Central memory CD8-positive, alpha-beta T cell (primary cell): ENCODE measurements around the gene ETV6.

Experiments used
- ATAC-seq: fragments of 150-1000 bp; cut with Tn5 transposase; replicated peaks from 2 replicates; pipeline ENCODE4 v1.10.0; 2022; ENCODE audit warnings: mild to moderate bottlenecking, moderate FRiP score, moderate number of reproducible peaks; ENCODE audit not compliant: poor library complexity, severe bottlenecking; ENCODE audit errors: extremely low read depth
- DNase-seq, 2 donors: peaks; one replicate each; pipeline ENCODE4 v3.0.0; 2021; ENCODE audit warnings: low spot score in 2 of 2
- H3K27ac Mint-ChIP-seq: one replicate; pipeline ENCODE4 v1.8.0; 2022; ENCODE audit warnings: low read depth, mild to moderate bottlenecking, moderate library complexity, mixed read lengths
- H3K27me3 Mint-ChIP-seq: one replicate; pipeline ENCODE4 v1.8.0; 2022; ENCODE audit warnings: mixed read lengths
- H3K36me3 Mint-ChIP-seq: one replicate; pipeline ENCODE4 v1.8.0; 2022; ENCODE audit warnings: mild to moderate bottlenecking, moderate library complexity, mixed read lengths; ENCODE audit not compliant: insufficient read depth
- H3K4me1 Mint-ChIP-seq: one replicate; pipeline ENCODE4 v1.8.0; 2022; ENCODE audit warnings: mixed read lengths
- H3K4me3 Mint-ChIP-seq: one replicate; pipeline ENCODE4 v1.8.0; 2022; ENCODE audit warnings: mild to moderate bottlenecking, moderate library complexity, mixed read lengths
- H3K9me3 Mint-ChIP-seq: one replicate; pipeline ENCODE4 v1.8.0; 2022; ENCODE audit warnings: mixed read lengths

Gene ETV6

GRCh38 chr12:11812241-11812585 is 162.7 kb downstream of the ETV6 start:
- H3K27me3 Mint-ChIP-seq: no peaks in the 10 kb centered on the region
- ATAC-seq: no peak
- no peaks in the 10 kb centered on the region for H3K9me3 Mint-ChIP-seq
- H3K27ac Mint-ChIP-seq: no peak overlapping the region
- DNase-seq: no peak
- peaks cover 15% of the 10 kb centered on the region for H3K4me1 Mint-ChIP-seq
- no peaks in the 10 kb centered on the region for H3K36me3 Mint-ChIP-seq
- H3K4me3 Mint-ChIP-seq: no peak overlapping the region

DNA sequence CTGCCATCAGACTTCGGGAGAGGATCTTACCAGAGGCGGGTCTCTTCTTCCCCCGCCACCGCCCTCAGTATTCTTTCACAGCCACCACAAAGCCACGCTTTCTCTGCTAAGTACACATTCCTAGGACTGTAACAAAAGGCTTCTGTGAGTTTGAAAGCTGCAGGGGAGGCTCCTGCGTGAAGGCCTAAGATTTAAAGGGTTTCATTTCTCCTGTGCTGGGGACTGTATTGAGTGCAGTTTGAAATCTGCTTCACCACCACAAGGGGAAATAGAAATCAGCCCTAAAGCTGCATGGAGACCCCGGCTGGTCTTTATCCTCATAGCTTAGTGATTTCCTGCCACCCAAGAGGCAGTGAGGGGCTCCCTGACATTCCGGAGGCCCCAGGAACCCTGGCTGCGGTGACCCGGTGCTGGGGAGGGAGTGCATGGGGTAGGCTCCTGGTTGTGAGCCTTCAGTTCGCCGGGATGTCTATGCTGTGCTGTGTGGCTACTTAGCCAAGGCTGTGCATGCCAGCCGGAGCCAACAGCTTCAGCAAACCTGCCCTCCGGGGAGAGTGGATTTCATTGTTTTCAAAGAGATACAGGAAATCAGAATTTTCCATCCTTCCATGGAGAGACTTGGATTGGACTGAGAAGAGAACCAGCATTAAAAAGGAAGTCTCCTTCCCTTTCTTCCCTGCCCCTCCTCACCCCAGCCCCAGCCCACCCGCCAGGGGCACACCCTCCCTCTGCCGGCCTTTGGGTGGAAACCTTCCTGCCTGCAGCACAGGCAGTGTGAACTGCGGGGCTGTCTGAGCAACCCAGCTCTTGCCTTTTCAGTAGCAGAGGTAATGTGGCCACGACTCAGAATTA is 163.3 kb downstream of the ETV6 start:
- H3K4me1 Mint-ChIP-seq: peaks cover 15% of the 10 kb centered on the region
- H3K36me3 Mint-ChIP-seq: no peaks in the 10 kb centered on the region
- H3K9me3 Mint-ChIP-seq: no peaks in the 10 kb centered on the region
- ATAC-seq (no peak), DNase-seq (no peak)
- H3K27me3 Mint-ChIP-seq: no peaks in the 10 kb centered on the region
- no peak overlapping the region for H3K4me3 Mint-ChIP-seq
- no peak overlapping the region for H3K27ac Mint-ChIP-seq

DNA sequence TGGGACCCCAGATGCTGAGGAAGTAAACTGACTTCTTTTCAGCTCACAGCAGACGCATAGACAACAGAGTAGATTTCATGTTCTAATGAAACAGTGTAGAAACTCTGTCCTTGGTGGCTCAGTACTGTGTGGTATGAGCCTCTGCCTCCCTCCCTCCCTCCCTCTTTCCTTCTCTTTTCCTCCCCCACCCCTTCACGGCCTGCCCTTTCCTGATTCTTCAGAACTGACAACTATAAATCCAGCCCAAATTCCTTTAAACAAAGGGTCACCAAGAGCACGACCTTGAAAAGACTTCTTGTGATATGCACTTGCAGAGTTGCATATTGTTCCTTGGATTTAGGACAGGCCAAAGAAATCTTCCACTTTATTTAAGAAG is 164.0 kb downstream of the ETV6 start:
- H3K27me3 Mint-ChIP-seq: no peaks in the 10 kb centered on the region
- no peak for DNase-seq
- peaks cover 15% of the 10 kb centered on the region for H3K4me1 Mint-ChIP-seq
- H3K27ac Mint-ChIP-seq: no peak overlapping the region
- H3K9me3 Mint-ChIP-seq: no peaks in the 10 kb centered on the region
- no peaks in the 10 kb centered on the region for H3K36me3 Mint-ChIP-seq
- ATAC-seq: no peak
- no peak overlapping the region for H3K4me3 Mint-ChIP-seq

GRCh38 chr12:11814374-11814773 is 164.9 kb downstream of the ETV6 start:
- Mint-ChIP-seq H3K4me3 (no peak overlapping the region), H3K4me1 (peaks cover 15% of the 10 kb centered on the region), H3K27me3 (no peaks in the 10 kb centered on the region), H3K36me3 (no peaks in the 10 kb centered on the region), H3K9me3 (no peaks in the 10 kb centered on the region), H3K27ac (no peak overlapping the region)
- ATAC-seq: no peak
- DNase-seq: no peak

DNA sequence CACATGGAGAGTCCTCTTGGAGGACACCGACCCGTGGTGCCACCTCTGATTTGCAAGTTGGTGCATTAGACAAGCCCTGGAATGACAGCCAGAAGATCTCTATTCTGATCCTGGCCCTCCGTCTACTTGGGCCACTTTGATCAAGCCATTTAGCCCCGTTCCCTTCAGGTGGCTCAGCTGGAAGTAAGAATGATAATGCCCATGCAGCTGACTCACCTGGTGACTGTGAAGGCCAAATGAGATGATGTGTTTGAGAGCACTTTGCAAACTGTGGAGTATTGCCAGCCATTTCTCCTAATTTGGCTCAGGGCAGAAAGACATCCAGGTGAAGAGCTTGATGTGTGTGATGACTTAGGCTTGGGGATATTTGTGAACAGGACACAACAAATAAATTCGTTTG is 165.9 kb downstream of the ETV6 start:
- Mint-ChIP-seq H3K36me3 (no peaks in the 10 kb centered on the region), H3K9me3 (no peaks in the 10 kb centered on the region), H3K27me3 (no peaks in the 10 kb centered on the region), H3K27ac (no peak overlapping the region), H3K4me3 (no peak overlapping the region), H3K4me1 (peaks cover 15% of the 10 kb centered on the region)
- ATAC-seq (no peak), DNase-seq (no peak)

DNA sequence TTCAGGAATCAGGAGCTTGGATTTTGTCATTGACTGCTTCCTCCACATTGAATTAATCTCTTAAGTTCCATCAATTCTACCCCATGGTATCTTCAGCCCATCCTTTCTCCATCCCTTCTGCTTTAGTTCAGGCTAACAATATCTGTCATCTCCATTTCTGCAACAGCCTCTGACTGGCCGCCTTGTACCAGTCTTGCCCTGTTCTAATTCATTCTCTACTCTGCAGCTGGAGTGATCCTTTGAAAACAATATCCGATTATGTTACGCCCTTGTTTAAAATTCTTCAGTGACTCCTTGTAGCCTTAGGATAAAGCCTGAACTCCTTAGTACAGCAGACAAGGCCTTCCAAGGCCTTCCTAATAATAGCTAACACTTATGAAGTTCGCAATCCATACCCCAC is 170.2 kb downstream of the ETV6 start:
- Mint-ChIP-seq H3K4me1 (peaks cover 12% of the 10 kb centered on the region), H3K27me3 (no peaks in the 10 kb centered on the region), H3K4me3 (no peak overlapping the region), H3K36me3 (peaks cover 2% of the 10 kb centered on the region), H3K9me3 (no peaks in the 10 kb centered on the region), H3K27ac (no peak overlapping the region)
- DNase-seq (no peak), ATAC-seq (no peak)

DNA sequence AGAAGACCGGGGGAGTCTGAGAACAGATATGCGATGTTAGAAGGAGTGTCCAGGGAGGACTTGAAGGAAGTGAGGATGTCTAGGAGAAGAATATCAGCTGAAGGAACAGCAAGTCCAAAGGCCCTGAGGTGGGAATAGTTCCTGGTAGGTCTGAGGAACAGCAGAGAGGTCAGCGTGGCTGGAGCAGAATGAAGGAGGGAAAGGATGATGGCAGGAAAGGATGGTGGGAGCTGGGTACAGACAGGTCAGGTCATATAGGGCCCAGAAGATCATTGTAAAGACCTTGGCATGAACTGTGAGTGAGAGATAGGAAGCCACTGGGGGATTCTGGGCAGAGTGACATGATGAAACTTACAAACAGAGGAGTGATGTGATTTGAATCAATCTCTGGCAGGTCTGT is 171.0 kb downstream of the ETV6 start:
- Mint-ChIP-seq H3K4me1 (peaks cover 12% of the 10 kb centered on the region), H3K27ac (no peak overlapping the region), H3K36me3 (peaks cover 2% of the 10 kb centered on the region), H3K4me3 (no peak overlapping the region), H3K27me3 (no peaks in the 10 kb centered on the region), H3K9me3 (no peaks in the 10 kb centered on the region)
- DNase-seq (no peak), ATAC-seq (no peak)

DNA sequence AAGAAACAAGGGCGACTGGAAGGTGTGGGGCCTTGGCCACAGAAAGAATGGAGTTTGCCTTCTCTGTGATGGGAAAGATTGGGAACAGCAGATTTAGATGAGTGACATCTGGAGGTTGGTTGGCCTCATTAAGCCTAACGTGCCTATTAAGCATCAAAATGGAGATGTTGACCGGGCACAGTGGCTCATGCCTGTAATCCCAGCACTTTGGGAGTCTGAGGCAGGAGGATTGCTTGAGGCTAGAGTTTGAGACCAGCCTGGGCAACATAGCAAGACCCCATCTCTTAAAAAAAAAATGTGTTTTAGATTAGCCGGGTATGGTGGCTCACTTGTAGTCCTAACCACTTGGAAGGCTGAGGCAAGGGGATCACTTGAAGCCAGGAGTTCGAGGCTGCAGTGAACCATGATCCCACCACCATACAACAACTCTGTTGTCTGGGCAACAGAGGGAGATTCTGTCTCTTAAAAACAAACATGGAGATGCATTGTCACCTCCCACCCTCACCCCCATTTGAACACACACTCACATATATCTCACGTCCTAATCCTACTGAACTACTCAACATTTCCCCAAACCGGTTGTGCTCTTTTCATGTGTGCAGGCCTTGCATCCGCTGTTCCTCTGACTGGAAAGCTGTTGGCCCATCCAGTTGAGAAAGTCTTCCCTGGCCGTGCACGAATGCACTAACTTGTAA is 172.1 kb downstream of the ETV6 start:
- H3K4me3 Mint-ChIP-seq: no peak overlapping the region
- H3K4me1 Mint-ChIP-seq: peaks cover 12% of the 10 kb centered on the region
- DNase-seq: no peak
- no peak for ATAC-seq
- no peaks in the 10 kb centered on the region for H3K9me3 Mint-ChIP-seq
- H3K36me3 Mint-ChIP-seq: peaks cover 4% of the 10 kb centered on the region
- H3K27ac Mint-ChIP-seq: no peak overlapping the region
- H3K27me3 Mint-ChIP-seq: no peaks in the 10 kb centered on the region

DNA sequence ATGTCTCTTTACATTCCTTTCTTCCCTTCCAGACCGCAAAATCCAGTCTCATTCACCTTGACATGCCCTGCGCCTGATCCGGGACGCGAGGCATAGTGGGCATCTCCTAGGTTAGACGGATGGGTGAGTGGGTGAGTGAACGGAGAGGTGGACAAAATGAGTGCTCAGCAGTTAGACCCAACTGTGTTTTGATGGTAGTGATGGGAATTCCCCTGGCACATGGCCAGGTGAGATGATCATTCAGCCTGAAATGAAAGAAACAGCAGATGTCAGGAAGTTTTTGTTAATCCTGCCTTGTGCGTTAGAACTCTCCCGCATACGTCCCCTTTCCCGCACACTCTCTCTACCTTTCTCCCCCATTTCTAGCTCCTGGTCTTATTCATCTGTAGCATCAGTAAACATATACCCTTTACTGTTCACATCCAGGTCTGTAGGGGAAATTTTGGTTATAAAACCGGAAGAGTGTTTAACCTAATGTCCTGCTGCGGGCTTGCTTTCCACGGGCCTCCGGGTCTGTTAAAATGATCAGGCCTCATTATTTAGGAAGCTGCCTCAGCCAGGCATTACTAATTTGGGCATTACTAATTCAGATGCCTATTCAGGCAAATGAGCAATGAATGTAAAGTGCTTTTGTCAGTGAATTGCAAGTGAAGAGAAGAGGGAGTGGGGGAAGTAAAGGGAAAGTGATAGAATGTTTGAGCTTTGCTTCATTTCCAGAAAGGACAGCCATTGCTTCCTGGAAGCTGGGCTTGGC is 172.8 kb downstream of the ETV6 start:
- Mint-ChIP-seq H3K27me3 (no peaks in the 10 kb centered on the region), H3K9me3 (no peaks in the 10 kb centered on the region), H3K4me1 (peaks cover 12% of the 10 kb centered on the region), H3K27ac (no peak overlapping the region), H3K36me3 (peaks cover 8% of the 10 kb centered on the region), H3K4me3 (no peak overlapping the region)
- ATAC-seq: no peak
- DNase-seq: no peak

GRCh38 chr12:11823043-11823442 is 173.6 kb downstream of the ETV6 start:
- H3K27me3 Mint-ChIP-seq: no peaks in the 10 kb centered on the region

GRCh38 chr12:11823593-11823992 is 174.1 kb downstream of the ETV6 start:
- ATAC-seq (no peak), DNase-seq (no peak)
- no peak overlapping the region for H3K27ac Mint-ChIP-seq
- no peaks in the 10 kb centered on the region for H3K9me3 Mint-ChIP-seq
- H3K27me3 Mint-ChIP-seq: no peaks in the 10 kb centered on the region
- H3K36me3 Mint-ChIP-seq: peaks cover 8% of the 10 kb centered on the region
- no peak overlapping the region for H3K4me3 Mint-ChIP-seq
- H3K4me1 Mint-ChIP-seq: peaks cover 12% of the 10 kb centered on the region

More at GRCh38 chr12:11823043-11823442, 173.6 kb downstream of the ETV6 start:
- no peak for ATAC-seq
- no peak for DNase-seq
- H3K4me1 Mint-ChIP-seq: peaks cover 12% of the 10 kb centered on the region
- H3K4me3 Mint-ChIP-seq: no peak overlapping the region
- no peak overlapping the region for H3K27ac Mint-ChIP-seq
- H3K36me3 Mint-ChIP-seq: peaks cover 8% of the 10 kb centered on the region
- H3K9me3 Mint-ChIP-seq: no peaks in the 10 kb centered on the region

GRCh38 chr12:11824069-11824468 is 174.6 kb downstream of the ETV6 start:
- Mint-ChIP-seq H3K4me1 (peaks cover 12% of the 10 kb centered on the region), H3K27ac (no peak overlapping the region), H3K4me3 (no peak overlapping the region), H3K27me3 (no peaks in the 10 kb centered on the region), H3K36me3 (peaks cover 8% of the 10 kb centered on the region), H3K9me3 (no peaks in the 10 kb centered on the region)
- ATAC-seq: no peak
- no peak for DNase-seq

- Mint-ChIP-seq H3K4me1 (peaks cover 12% of the 10 kb centered on the region), H3K36me3 (peaks cover 8% of the 10 kb centered on the region), H3K4me3 (no peak overlapping the region), H3K27ac (no peak overlapping the region), H3K9me3 (no peaks in the 10 kb centered on the region), H3K27me3 (no peaks in the 10 kb centered on the region)
- ATAC-seq (no peak), DNase-seq (no peak)
Observed at GRCh38 chr12:11824736-11825135, 175.3 kb downstream of the ETV6 start.
